NCI-H1417 treated with DMSO at 0.1 percent for 48 hours (cell line): Measurements from ENCODE around the gene PCBP2.
A peak's percentile ranks its signal among the peaks of the same experiment; 100 is the strongest.
"Not testable (repeated sequence)": the region's sequence is repeated elsewhere in the genome, so short reads cannot be mapped to it uniquely, and the experiment has no call there.

ENCODE experiments used
- DNase-seq: peaks from one replicate; lab custom pipeline; 2025; lab: John Stamatoyannopoulos, UW

Gene PCBP2

GRCh38 chr12:53451661-53452158 is at the start of gene PCBP2:
PCBP2 (plus strand) TSS chr12:53452102; CDS start chr12:53454801, 2,699 bp downstream.
- peak; percentile 99 for DNase-seq

GRCh38 chr12:53402351-53402750 is 49.6 kb upstream of the PCBP2 start:
- not testable (repeated sequence) for DNase-seq

GRCh38 chr12:53402871-53403270 is 49.0 kb upstream of the PCBP2 start:
- DNase-seq = no peak

GRCh38 chr12:53410951-53411350 is 41.0 kb upstream of the PCBP2 start:
- no peak for DNase-seq

- no peak for DNase-seq
These were observed 38.3 kb upstream of the PCBP2 start for GRCh38 chr12:53413485-53414204.

- no peak for DNase-seq
These were observed 37.0 kb upstream of the PCBP2 start for GRCh38 chr12:53414756-53415417.

- peak; percentile 5 for DNase-seq
These were observed 36.0 kb upstream of the PCBP2 start for GRCh38 chr12:53415752-53416389.

GRCh38 chr12:53417291-53417816 is 34.5 kb upstream of the PCBP2 start:
- not testable (repeated sequence) for DNase-seq

- no peak for DNase-seq
These were observed 33.7 kb upstream of the PCBP2 start for GRCh38 chr12:53418221-53418620.

GRCh38 chr12:53419756-53420155 is 32.1 kb upstream of the PCBP2 start:
- DNase-seq = no peak

GRCh38 chr12:53422247-53422646 is 29.7 kb upstream of the PCBP2 start:
- not testable (repeated sequence) for DNase-seq

GRCh38 chr12:53423597-53423996 is 28.3 kb upstream of the PCBP2 start, which contains the start of gene AMHR2:
AMHR2 (plus strand) TSS chr12:53423855; CDS start chr12:53423935, 80 bp downstream.
- no peak for DNase-seq

GRCh38 chr12:53424626-53425514 is 27.0 kb upstream of the PCBP2 start:
- DNase-seq = no peak

- DNase-seq = no peak
These were observed 26.3 kb upstream of the PCBP2 start for GRCh38 chr12:53425515-53426150.

- DNase-seq = no peak
These were observed 23.9 kb upstream of the PCBP2 start for GRCh38 chr12:53427905-53428594.

- DNase-seq = no peak
These were observed 23.2 kb upstream of the PCBP2 start for GRCh38 chr12:53428741-53429140.

GRCh38 chr12:53430116-53430515 is 21.8 kb upstream of the PCBP2 start:
- DNase-seq = no peak

GRCh38 chr12:53431187-53431586 is 20.7 kb upstream of the PCBP2 start:
- DNase-seq = no peak

- DNase-seq = not testable (repeated sequence)
These were observed 16.6 kb upstream of the PCBP2 start for GRCh38 chr12:53435326-53435725.

- not testable (repeated sequence) for DNase-seq
These were observed 12.3 kb upstream of the PCBP2 start for GRCh38 chr12:53439582-53439981.
